ENCODE measurements around the gene STEAP3. TPM values are rescaled to one million over a fixed set of nuclear protein-coding genes. Genes with fewer than 3 reads are reported as not detected.

The STEAP3 gene
- total RNA-seq, 4 donors from 2014 or later: 2.5 to 5.9 (median 5.2) TPM

DNA sequence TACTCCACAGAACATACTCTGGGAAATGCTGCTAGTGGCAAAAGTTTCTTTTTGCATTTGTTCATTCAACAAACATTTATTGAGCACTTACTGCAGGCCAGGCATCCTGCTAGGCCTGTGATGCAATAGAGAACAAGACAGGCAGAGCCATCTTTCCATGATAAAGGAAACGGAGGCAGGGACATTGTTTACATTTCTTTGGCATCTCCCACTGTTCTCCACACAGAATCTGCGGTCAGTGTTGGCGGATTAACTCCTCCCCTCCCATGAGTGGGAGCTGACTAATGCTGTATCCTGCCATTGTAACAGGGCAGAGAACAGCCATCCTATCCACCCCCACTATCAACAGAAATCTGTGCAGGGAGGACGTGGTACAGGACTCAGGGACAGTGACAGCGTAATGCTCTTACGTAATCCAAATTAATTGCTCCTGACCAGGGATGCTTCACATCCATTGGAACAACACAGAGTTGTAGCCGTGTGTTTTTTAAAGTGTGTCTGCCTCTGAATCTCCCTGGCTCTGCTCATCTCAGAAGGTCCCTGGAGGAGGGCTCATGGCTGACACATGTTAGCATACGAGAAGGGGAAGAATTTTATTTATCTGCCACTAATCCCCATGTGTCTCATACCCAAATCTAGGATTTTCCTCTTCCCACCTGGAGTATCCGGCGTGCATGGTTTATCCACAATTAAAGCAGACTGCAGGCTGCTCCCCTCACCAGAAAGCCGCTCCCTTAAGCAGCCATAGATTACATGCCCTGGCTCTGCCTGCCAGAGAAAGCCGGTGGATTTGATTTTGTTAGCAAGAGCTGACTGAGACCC is 32.3 kb downstream of the STEAP3 start:
- Histone ChIP-seq H3K9me3 (no peaks in the 10 kb centered on the region), H3K4me3 (no peak overlapping the region), H3K4me1 (peaks cover 0 to 7% (median 5%) of the 10 kb centered on the region in 4 donors), H3K27ac (replicated peaks in 1 of 4) (no peak overlapping the region), H3K27me3 (no peaks in the 10 kb centered on the region), H3K36me3 (peaks cover 0 to 12% (median 0%) of the 10 kb centered on the region in 4 donors)
- WGBS: 38% methylated on average over 11 of the region's 12 CpGs
- intact Hi-C loops (cut with DNase I): no loop called here
- TF ChIP-seq EP300 (IDR thresholded peaks at IDR 0.05): no peak
- DNase-seq (ENCODE audit: extremely low spot score): no peak

DNA sequence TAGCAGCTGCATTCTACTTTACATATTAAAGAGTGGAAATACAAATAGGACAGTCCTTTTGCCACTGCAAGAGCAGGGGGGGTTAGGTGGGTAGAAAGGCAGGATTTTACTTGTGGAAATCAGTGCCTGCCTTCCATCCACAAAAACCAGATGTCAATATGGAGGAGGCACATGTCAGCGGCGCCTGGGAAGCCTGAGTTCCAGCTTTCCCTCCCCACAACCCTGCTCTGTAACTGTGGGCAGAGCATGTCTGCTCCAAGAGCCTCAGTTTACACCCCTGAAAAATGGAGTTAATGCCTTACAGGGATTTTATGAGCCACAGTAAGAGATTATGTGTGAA is 32.9 kb downstream of the STEAP3 start:
- H3K4me1 ChIP-seq: peaks cover 0 to 7% (median 6%) of the 10 kb centered on the region in 4 donors
- H3K9me3 ChIP-seq: no peaks in the 10 kb centered on the region
- H3K27me3 ChIP-seq: no peaks in the 10 kb centered on the region
- intact Hi-C loops (cut with DNase I): no loop called here
- TF ChIP-seq, protein P1, sequence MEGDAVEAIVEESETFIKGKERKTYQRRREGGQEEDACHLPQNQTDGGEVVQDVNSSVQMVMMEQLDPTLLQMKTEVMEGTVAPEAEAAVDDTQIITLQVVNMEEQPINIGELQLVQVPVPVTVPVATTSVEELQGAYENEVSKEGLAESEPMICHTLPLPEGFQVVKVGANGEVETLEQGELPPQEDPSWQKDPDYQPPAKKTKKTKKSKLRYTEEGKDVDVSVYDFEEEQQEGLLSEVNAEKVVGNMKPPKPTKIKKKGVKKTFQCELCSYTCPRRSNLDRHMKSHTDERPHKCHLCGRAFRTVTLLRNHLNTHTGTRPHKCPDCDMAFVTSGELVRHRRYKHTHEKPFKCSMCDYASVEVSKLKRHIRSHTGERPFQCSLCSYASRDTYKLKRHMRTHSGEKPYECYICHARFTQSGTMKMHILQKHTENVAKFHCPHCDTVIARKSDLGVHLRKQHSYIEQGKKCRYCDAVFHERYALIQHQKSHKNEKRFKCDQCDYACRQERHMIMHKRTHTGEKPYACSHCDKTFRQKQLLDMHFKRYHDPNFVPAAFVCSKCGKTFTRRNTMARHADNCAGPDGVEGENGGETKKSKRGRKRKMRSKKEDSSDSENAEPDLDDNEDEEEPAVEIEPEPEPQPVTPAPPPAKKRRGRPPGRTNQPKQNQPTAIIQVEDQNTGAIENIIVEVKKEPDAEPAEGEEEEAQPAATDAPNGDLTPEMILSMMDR (IDR thresholded peaks at IDR 0.05): no peak
- TF ChIP-seq EP300 (IDR thresholded peaks at IDR 0.05) (no peak), POLR2AphosphoS5 (IDR thresholded peaks at IDR 0.05) (no peak), POLR2A (IDR thresholded peaks at IDR 0.05; ENCODE audit: low read depth) (no peak)
- H3K36me3 ChIP-seq: peaks cover 0 to 12% (median 0%) of the 10 kb centered on the region in 4 donors
- no peak for DNase-seq (ENCODE audit: extremely low spot score)
- H3K27ac ChIP-seq (replicated peaks in 1 of 4): no peak overlapping the region
- 89% methylated on average over 2 of the region's 2 CpGs for WGBS
- no peak overlapping the region for H3K4me3 ChIP-seq

DNA sequence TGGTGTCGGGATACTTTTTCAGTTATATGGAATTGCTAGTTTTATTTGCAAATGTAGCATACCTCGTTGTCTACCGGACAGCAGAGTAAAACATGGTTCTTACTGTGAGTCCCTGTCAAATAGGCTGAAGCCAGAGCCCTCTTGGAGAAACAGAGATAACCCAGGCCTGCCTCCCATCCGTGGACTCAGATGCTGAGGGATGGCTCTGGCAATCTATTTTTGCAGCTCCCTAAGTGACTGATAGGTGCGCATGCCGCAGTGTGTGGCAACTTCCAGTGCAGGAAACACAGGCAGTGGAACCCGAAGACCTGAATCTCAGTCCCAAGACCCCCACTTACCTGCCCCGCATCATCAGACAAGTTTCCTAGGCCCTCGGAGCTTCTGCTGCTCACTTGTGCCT is 33.6 kb downstream of the STEAP3 start:
- intact Hi-C loops (cut with DNase I): no loop called here
- H3K27ac ChIP-seq (replicated peaks in 1 of 4): no peak overlapping the region
- WGBS: 86% methylated on average over 9 of the region's 9 CpGs
- H3K4me1 ChIP-seq: peaks cover 0 to 7% (median 6%) of the 10 kb centered on the region in 4 donors
- H3K9me3 ChIP-seq: no peaks in the 10 kb centered on the region
- no peak for DNase-seq (ENCODE audit: extremely low spot score)
- H3K27me3 ChIP-seq: no peaks in the 10 kb centered on the region
- no peak overlapping the region for H3K4me3 ChIP-seq
- H3K36me3 ChIP-seq: peaks cover 0 to 12% (median 0%) of the 10 kb centered on the region in 4 donors
- TF ChIP-seq EP300 (IDR thresholded peaks at IDR 0.05) (no peak), POLR2AphosphoS5 (IDR thresholded peaks at IDR 0.05) (no peak), POLR2A (IDR thresholded peaks at IDR 0.05; ENCODE audit: low read depth) (no peak)
- TF ChIP-seq, protein P1 (IDR thresholded peaks at IDR 0.05): no peak

DNA sequence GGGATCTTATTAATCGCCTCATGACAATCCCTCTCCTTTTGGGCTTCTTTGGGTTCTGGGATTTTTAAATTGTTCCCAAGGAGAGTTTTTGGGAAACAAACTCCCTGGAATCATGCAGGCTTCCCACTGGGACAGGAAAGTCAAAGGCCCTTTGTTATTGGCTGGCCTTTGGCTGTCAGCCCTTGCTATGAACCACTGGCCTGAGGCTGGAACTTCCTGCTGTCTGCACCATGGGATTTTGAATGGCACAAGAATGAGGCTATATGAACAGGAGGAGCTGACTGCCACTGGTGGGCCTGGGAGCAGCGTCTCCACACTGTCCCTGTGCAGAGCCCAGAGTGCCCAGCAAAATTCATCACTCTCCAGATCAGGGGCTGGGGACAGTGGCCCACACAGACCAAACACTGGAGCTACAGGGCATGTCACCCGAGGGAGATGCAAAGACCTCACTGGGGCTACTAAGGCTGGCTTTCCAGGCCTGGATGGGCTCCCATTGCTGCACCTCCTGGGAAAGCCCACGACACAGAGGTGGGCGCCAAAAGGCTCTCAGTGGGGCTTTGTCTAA is 35.7 kb downstream of the STEAP3 start:
- WGBS: 92% methylated on average over 4 of the region's 5 CpGs
- TF ChIP-seq POLR2A (IDR thresholded peaks at IDR 0.05; ENCODE audit: low read depth) (no peak), POLR2AphosphoS5 (IDR thresholded peaks at IDR 0.05) (no peak), EP300 (IDR thresholded peaks at IDR 0.05) (no peak)
- TF ChIP-seq, protein P1 (IDR thresholded peaks at IDR 0.05): no peak
- Histone ChIP-seq H3K4me3 (no peak overlapping the region), H3K4me1 (peaks cover 0 to 6% (median 0%) of the 10 kb centered on the region in 4 donors), H3K36me3 (peaks cover 0 to 24% (median 2%) of the 10 kb centered on the region in 4 donors), H3K9me3 (no peaks in the 10 kb centered on the region), H3K27me3 (no peaks in the 10 kb centered on the region), H3K27ac (replicated peaks in 1 of 4) (no peak overlapping the region)
- intact Hi-C loops (cut with DNase I): no loop called here
- DNase-seq (ENCODE audit: extremely low spot score): no peak

DNA sequence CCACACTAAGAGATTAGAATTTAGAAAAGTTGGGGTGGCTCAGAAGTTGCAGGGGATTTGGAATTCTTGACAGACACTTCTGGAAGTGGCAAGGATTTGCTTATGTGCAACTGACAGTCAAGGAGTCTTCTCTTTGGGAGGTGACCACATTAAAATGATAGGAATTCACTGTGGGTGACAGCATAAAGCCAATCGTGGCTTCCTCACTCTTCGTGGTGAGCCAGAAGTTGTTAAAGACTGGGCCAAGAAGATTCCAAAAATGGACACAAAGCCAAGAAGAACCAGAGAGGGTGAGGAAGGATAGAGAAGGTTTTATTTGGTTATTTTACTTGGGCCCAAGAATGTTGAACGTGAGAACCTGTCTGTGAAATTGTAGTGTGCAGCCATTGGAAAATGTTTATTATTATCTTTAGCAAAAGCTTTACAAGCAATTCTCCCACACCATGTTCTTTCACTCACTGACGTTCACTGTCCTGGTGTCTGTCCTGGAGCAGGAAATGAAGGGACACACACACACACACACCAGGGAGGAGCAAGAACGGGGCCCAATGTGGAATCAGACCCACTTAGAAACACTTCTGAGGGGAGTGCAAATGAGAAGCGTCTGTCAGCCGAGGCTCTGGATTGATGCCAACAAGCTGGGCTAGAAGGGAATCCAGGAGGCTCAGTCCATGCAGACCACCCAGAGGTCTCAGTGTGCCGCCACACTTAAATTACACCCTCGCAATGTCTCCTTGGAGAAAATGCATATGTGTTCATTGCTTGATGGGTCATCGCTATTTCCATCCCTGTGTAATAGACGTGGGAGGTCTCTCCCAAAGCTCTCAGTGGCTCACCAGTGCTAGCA is 37.2 kb downstream of the STEAP3 start:
- DNase-seq (ENCODE audit: extremely low spot score): no peak
- peaks cover 0 to 12% (median 2%) of the 10 kb centered on the region in 4 donors for H3K36me3 ChIP-seq
- TF ChIP-seq POLR2AphosphoS5 (IDR thresholded peaks at IDR 0.05) (no peak), POLR2A (IDR thresholded peaks at IDR 0.05; ENCODE audit: low read depth) (no peak), EP300 (IDR thresholded peaks at IDR 0.05) (no peak)
- TF ChIP-seq, protein P1 (IDR thresholded peaks at IDR 0.05): no peak
- H3K27ac ChIP-seq (replicated peaks in 1 of 4): no peak overlapping the region
- intact Hi-C loops (cut with DNase I): no loop called here
- no peaks in the 10 kb centered on the region for H3K27me3 ChIP-seq
- 50% methylated on average over 11 of the region's 11 CpGs for WGBS
- peaks cover 0 to 6% (median 0%) of the 10 kb centered on the region in 4 donors for H3K4me1 ChIP-seq
- H3K4me3 ChIP-seq: no peak overlapping the region
- no peaks in the 10 kb centered on the region for H3K9me3 ChIP-seq

All from esophagus muscularis mucosa (tissue), 4 donors.